ENCODE measurements around the gene CYLD.

CYLD gene

DNA sequence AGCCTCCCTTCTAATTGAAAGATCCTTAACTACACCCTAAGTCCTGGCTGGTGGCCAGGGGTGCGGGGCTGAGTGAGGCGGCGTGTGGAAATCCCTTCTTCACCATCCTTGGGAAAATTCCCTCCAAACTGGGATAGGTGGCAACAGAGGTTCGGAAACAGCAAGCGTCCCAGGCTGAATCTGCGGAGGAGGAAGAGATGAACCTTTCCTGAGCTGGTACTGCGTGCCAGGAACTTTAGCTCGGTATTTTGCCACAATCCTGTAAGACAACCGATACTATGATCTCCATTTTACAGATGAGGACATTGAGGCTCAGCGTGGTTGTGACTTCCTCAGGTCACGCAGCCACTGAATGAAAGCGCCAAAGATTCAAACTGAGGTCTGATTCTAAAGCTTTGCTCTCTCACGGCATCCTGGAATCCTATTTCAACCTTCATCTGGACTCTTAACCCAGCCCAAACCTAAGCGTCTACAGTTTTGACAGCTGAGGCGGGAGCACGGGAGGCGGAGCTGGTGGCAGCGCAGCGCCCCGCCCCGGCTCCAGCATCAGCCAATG is 583 bp upstream of the CYLD start:
- DNase-seq, result no peak

GRCh38 chr16:50742576-50743200 is 802 bp downstream of the CYLD start:
- DNase-seq, result no peak

DNA sequence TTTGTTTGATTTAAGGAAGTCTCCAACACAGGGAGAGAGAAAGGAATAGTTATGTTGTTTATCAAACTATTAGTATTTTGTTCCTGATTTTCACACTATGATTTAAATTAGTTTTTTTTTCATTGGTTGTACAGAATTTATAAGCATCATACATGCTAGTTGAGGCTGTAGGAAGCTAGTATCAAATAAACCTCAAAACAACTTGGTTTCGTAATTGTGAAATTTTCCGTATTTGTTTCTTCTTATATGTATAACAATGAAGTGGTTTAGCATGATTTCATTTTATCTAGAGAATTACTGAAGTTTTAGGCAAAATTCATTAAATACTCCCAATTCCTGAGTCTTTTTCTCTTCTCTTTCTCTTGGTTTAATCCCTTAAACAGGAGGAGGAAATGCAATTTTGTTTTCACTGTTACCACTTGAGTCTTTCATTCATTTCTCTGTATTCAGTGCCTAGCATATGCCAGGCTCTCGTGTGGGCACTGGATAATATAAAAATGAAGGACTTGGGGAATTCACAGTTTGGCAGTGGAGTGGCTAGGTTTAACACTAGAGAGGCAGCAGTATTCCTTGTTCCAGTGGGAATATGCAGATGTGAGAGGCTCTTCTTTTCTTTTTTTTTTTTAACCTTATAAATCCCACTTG is 1.8 kb downstream of the CYLD start:
- no peak for DNase-seq

DNA sequence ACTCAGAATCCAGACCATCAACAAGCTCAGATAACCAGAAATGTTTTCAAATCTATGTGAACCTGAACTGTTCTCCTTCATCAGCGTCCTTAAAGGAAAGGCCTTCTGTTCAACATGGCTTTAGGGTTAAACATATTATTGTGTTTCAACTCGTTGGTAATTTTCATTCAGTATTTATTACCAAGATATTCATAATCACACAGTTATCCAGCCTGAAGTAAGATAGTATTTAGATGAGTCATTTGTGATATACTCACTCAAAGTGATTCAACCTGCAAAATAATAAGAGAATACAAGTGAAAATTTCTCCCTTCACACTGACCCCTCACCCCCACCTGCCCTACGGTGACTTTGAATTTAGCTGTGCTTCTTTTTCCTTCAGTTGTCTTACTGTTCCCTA is 3.0 kb downstream of the CYLD start:
- DNase-seq, result no peak

- no peak for DNase-seq
Observed at GRCh38 chr16:50745940-50746339, 4.1 kb downstream of the CYLD start.

DNA sequence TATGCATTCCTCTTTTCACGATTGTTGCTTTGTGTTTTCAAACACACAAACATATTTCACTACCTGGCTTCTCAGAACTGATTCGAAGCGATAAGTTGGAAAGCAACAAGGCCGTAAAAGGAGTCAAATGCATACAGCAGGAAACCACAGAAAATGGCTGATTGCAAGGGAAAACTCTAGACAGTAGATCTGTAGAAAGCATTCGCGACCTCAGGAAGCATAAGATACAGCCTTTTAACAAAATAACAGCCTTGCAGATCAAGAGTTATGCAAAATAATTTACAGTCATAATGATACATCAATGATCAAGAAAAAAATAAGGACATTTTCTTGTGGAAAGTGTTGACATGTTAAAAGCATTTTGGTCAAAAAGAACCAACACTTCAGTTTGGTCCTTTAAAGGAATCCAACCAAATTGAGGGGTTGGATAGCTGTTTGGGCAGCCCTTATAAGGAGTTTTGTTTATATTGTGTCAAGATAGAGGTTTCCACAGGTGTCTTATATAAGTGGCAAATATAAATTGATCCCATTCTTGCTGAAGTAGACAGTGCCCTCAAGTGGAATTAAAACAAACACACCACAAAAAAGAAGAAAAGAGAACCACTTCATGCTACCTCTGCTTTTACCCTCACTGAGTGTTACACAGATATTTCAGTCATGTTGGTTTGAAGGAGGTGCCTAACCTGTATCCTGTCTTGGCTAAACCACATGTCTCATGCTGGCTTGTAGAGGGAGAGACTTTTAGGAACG is 5.5 kb downstream of the CYLD start:
- DNase-seq, result no peak

GRCh38 chr16:50751528-50751927 is 9.6 kb downstream of the CYLD start:
- no peak for DNase-seq

DNA sequence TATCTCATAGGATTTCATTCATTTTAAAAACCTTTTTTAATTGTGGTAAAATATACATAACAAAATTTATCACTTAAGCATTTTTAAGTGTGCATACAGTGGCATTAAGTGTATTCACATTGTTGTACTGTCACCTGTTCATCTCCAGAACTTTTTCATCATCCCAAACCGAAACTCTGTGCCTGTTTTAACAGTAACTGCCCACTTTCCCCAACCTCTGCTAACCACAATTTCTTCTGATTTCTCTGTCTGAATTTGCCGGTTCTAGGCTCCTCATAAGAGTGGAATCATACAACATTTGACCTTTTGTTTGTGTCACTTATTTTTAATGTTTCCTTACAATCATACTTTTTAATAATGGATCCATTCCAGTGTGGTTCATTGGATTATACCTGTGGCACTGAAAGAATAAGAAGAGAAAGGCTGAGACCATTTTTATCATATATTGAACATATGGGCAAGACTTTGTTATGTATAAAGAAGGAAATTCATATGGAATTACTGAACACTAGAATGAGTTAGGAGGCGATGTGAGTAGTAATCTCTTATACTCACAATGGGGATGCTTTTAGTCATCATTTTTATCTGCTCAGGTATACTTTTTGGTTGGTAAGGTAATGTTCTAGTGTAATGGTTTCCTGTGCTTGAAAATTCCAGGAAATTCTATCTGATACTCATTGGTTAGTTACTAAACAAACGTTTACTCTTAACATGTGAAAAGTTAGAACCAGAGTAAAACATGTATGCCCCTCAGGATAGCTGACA is 10.8 kb downstream of the CYLD start:
- DNase-seq, result no peak

GRCh38 chr16:50756473-50756872 is 14.6 kb downstream of the CYLD start:
- DNase-seq, result no peak

- DNase-seq, result no peak
Observed at GRCh38 chr16:50761267-50761666, 19.4 kb downstream of the CYLD start.

DNA sequence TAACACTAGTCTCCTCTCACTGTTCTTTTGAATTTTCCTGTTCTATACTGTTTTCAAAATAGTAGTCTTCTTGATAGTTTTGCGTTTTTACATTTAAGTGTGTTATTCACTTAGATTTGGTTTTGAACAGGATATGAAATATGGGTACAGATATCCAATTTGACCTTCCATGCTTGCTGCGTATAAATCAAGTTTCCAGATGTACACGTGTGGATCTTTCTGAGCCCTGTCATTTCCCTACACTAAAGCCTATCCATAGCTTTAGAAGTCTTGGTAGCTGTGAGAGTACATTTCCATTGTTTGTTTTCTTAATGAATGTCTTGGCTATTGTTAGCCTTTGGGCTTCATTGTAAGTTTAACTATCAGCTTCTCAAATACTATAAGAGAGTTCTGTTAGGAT is 20.4 kb downstream of the CYLD start:
- no peak for DNase-seq

DNA sequence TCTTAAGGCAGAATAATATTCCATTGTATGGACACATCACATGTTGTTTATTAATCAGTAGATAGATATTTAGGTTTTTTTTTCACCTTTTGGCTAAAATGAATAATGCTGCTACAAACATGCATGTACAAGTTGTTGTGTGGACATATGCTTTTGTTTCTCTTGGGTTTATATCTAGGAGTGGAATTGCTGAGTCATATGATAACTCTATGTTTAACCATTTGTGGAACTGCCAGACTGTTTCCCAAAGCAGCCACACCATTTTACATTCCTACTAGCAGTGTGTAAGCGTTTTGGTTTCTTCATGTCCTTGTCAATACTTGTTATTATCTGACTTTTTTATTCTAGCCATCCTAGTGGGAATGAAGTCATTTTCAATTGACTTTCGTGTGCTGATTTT is 21.3 kb downstream of the CYLD start:
- DNase-seq, result no peak

DNA sequence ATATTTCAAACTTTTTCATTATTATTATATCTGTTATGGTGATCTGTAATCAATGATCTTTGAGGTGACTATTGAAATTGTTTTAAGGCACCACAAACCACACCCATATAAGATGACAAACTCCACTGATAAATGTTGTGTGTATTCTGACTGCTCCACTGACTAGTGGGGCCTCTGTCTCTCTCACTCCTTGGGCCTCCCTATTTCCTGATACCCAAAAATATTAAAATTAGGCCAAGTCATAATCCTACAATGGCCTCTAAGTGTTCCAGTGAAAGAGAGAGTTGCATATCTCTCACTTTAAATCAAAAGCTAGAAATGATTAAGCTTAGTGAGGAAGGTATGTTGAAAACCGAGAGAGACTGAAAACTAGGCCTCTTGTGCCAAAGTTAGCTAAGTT is 23.4 kb downstream of the CYLD start:
- DNase-seq, result no peak

- no peak for DNase-seq
Observed at GRCh38 chr16:50765861-50766260, 24.0 kb downstream of the CYLD start.

DNA sequence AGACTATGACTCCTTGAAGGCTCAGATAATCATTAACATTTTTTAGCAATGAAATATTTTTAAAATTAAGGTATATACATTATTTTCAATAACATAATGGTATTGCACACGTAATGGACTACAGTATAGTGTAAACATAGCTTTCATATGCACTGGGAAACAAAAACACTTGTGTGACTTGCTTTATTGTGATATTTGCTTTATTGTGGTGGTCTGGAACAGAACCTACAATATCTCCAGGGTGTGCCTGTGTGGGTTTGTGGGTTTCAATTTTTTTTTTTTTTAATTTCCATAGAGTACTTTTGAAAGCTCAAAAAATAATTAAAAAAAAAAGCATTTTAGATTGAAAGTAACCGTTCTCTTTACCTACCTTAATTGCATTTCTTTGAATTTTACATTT is 25.3 kb downstream of the CYLD start:
- DNase-seq, result no peak

DNA sequence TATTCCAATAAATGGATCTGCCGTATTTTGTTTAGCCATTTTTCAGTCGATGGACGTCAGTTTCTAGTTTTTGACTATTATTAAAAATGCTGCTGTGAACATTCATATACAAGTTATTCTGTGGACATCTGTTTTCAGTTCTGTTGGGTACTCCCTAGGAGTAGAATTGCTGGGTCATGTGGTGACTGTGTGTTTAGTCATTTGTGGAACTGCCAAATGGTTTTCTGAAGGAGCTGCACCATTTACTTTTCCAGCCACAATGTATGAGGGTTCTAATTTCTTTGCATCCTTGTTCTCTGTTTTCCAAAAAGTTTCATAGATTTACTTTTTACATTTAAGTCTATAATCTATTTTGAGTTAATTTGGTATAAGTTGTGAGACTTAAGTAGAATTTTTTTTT is 29.5 kb downstream of the CYLD start:
- DNase-seq, result no peak

- DNase-seq, result no peak
Observed at GRCh38 chr16:50774405-50774804, 32.5 kb downstream of the CYLD start.

DNA sequence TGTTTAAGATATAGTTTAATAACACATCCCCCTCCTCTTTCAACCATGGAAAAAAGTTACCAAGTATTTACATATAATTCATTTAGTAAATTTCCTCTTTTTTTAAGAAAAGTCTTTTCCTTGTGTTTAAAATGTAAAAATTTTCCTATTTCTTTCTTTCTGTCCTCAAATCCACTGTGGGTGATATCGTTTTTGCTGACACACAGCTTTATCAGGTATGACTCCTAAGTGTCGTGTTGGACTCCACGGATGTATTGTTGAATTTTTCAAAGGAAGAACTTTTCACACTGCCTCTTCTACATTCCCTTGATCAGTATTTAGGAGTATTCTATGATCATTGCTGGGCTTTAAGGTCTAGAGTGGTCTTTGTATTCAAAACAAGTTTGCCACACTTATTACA is 33.1 kb downstream of the CYLD start:
- DNase-seq, result no peak

DNA sequence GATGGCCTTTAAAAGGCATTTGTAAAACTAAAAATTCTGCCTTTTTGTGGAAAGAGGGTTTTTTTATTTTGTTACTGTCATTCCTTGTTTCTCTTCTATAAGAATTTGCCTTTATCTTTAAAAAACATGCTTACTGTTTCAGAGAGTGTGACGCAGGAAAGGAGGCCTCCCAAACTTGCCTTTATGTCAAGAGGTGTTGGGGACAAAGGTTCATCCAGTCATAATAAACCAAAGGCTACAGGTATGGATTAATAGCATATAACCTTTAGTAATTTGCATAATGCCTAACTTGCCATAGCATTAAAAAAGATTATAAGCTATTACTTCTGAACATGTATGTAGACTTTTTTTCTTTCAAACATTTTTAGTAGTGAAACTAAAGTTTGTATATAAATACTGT is 34.2 kb downstream of the CYLD start:
- DNase-seq, result no peak

DNA sequence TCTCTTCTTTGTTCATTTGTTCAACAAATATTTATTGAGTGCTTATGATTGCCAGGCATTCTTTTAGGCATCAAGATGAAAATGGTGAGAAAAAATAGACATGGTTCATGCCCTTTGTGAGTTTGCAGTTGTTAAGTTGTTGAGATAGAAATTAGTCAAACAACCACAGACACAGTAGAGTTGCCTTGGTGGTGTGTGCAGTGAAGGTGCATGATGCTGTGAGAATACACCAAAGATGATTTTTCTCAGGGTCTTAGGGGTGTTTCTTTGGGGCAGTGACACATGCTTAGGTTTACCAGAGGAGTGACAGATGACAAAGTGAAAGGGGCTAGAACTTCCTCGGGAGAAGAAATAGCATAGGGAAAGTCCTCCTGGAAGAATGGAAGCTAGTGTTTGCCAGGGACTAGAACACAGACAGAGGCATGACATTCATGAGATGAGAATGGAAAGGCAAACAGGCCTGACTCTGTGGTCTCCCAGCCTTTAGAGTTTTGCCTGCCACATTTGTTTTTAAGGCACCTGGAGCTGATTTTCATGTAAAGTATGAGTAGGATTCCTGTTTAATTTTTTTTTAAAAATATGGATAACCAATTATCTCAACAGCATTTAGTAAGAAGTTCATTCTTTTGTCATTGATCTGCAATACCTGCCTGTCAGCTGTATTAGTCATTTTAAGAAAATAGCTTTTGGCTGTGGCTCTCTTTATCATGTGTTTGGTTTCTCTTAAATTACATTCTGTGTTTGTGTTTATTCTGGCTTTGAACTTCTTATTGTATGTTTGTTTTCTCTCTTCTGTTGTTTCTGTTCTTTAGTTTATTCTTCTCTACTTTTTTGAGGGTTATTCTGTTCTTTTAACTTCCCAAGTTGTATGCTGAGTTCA is 36.6 kb downstream of the CYLD start:
- no peak for DNase-seq

GRCh38 chr16:50781043-50781442 is 39.2 kb downstream of the CYLD start:
- DNase-seq, result no peak

DNA sequence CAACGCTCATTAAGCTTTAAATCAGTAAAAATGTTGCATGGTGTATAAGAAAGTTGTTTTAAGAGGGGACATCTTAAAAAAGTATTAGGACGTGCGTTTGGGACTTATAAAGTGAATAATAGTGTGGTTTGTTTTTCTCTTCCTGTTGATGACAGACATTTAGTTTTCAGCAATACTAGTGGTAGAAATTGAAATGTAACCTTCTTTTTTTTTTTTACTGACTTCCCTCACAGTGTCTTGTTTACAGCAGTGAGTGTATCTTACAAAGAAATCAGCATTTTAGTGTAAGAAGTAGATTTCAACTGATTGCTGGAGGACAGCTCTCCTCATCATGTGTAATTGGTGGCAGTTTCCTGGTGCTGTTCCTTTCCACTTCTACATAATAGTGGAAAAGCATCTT is 39.6 kb downstream of the CYLD start:
- DNase-seq, result no peak
